HEK293 (cell line): ENCODE measurements around the gene KLC1.

ENCODE experiments used
- CTCF ChIA-PET: fragments of 350-600 bp; formaldehyde crosslinking; extraction: SDS; loops from one replicate; lab custom pipeline; 2021; ENCODE audit warnings: antibody characterized with exemption; lab: Yijun Ruan, JAX
- POLR2A ChIA-PET: fragments of 300-600 bp; formaldehyde crosslinking; extraction: SDS; loops from one replicate; lab custom pipeline; 2020; ENCODE audit warnings: antibody characterized with exemption, inconsistent platforms; lab: Yijun Ruan, JAX
- H3K27ac ChIP-seq: fragments of 200-500 bp; sonication (Bioruptor generic); 2 replicates; pipeline ENCODE4 v1.5.1; 2014; ENCODE audit warnings: low read depth, low read length, control low read depth, inconsistent platforms; ENCODE audit errors: extremely low read depth
- H3K36me3 ChIP-seq, 2 experiments: fragments of 200-500 bp in 1 of 2; sonication (Bioruptor generic) in 1 of 2; 1 replicate in 1 of 2; 2 replicates in 1 of 2; pipeline ENCODE4 v1.5.1; 2014 to 2017; ENCODE audit warnings: inconsistent platforms in 2 of 2, low read length in 2 of 2; ENCODE audit not compliant: control insufficient read depth in 2 of 2, insufficient read depth in 1 of 2
- H3K4me1 ChIP-seq: fragments of 200-500 bp; sonication (Bioruptor generic); 2 replicates; pipeline ENCODE4 v1.5.1; 2014; ENCODE audit warnings: mild to moderate bottlenecking, low read length, inconsistent platforms; ENCODE audit not compliant: control insufficient read depth, insufficient read depth
- H3K4me3 ChIP-seq: 2 replicates; pipeline ENCODE4 v1.5.1; 2011; ENCODE audit warnings: low read depth, mild to moderate bottlenecking, control low read depth, low read length, moderate library complexity
- H3K9me3 ChIP-seq: fragments of 200-500 bp; sonication (Bioruptor generic); 2 replicates; pipeline ENCODE4 v1.5.1; 2014; ENCODE audit warnings: low read depth, low read length, inconsistent platforms; ENCODE audit not compliant: control insufficient read depth, insufficient read depth
- GLI4 ChIP-seq: fragments of 450-650 bp; formaldehyde crosslinking; IDR thresholded peaks from 2 replicates; pipeline ENCODE4 v1.5.1; 2016; ENCODE audit warnings: missing biosample characterization, missing genetic modification characterization
- GLIS1 ChIP-seq: fragments of 450-650 bp; formaldehyde crosslinking; IDR thresholded peaks from 2 replicates; pipeline ENCODE4 v1.5.1; 2016; ENCODE audit warnings: missing biosample characterization, missing genetic modification characterization
- GLIS2 ChIP-seq: fragments of 450-650 bp; formaldehyde crosslinking; IDR thresholded peaks from 2 replicates; pipeline ENCODE4 v1.5.1; 2016; ENCODE audit warnings: missing biosample characterization, missing genetic modification characterization
- HOXA7 ChIP-seq: sonication (generic); formaldehyde crosslinking; IDR thresholded peaks from 2 replicates; pipeline ENCODE4 v1.8.1; 2022; ENCODE audit warnings: missing genetic modification reagents, borderline replicate concordance
- KLF1 ChIP-seq: fragments of 450-650 bp; formaldehyde crosslinking; IDR thresholded peaks from 2 replicates; pipeline ENCODE4 v1.5.1; 2016; ENCODE audit warnings: missing biosample characterization, missing genetic modification characterization
- RBAK ChIP-seq: fragments of 450-650 bp; formaldehyde crosslinking; IDR thresholded peaks from 2 replicates; pipeline ENCODE4 v1.5.1; 2016; ENCODE audit warnings: missing biosample characterization, missing genetic modification characterization
- SCRT1 ChIP-seq: fragments of 450-650 bp; formaldehyde crosslinking; IDR thresholded peaks from 2 replicates; pipeline ENCODE4 v1.5.1; 2016; ENCODE audit warnings: missing biosample characterization, missing genetic modification characterization, borderline replicate concordance
- SCRT2 ChIP-seq: fragments of 450-650 bp; formaldehyde crosslinking; IDR thresholded peaks from 2 replicates; pipeline ENCODE4 v1.5.1; 2016; ENCODE audit warnings: missing biosample characterization, missing genetic modification characterization
- ZBTB8A ChIP-seq: fragments of 450-650 bp; formaldehyde crosslinking; IDR thresholded peaks from 2 replicates; pipeline ENCODE4 v1.5.1; 2016; ENCODE audit warnings: missing biosample characterization, missing genetic modification characterization
- ZFP41 ChIP-seq: fragments of 450-650 bp; formaldehyde crosslinking; IDR thresholded peaks from 2 replicates; pipeline ENCODE4 v1.5.1; 2016; ENCODE audit warnings: missing biosample characterization, missing genetic modification characterization, borderline replicate concordance
- ZNF10 ChIP-seq: fragments of 450-650 bp; formaldehyde crosslinking; IDR thresholded peaks from 2 replicates; pipeline ENCODE4 v1.5.1; 2017; ENCODE audit warnings: missing biosample characterization, missing genetic modification characterization
- ZNF114 ChIP-seq: fragments of 450-650 bp; formaldehyde crosslinking; IDR thresholded peaks from 2 replicates; pipeline ENCODE4 v1.5.0; 2017; ENCODE audit warnings: missing biosample characterization, missing genetic modification characterization
- ZNF175 ChIP-seq: fragments of 450-650 bp; formaldehyde crosslinking; IDR thresholded peaks from 2 replicates; pipeline ENCODE4 v1.5.1; 2016; ENCODE audit warnings: missing biosample characterization, missing genetic modification characterization
- ZNF501 ChIP-seq: fragments of 450-650 bp; formaldehyde crosslinking; IDR thresholded peaks from 2 replicates; pipeline ENCODE4 v1.5.1; 2016; ENCODE audit warnings: missing biosample characterization, missing genetic modification characterization
- ZNF561 ChIP-seq: fragments of 450-650 bp; IDR thresholded peaks from 2 replicates; pipeline ENCODE4 v1.5.1; 2018; ENCODE audit warnings: missing biosample characterization, missing genetic modification characterization, borderline replicate concordance
- ZNF596 ChIP-seq: fragments of 450-650 bp; IDR thresholded peaks from 2 replicates; pipeline ENCODE4 v1.5.0; 2018; ENCODE audit warnings: missing biosample characterization, mild to moderate bottlenecking, missing genetic modification characterization, moderate library complexity
- ZNF610 ChIP-seq: fragments of 450-650 bp; formaldehyde crosslinking; IDR thresholded peaks from 2 replicates; pipeline ENCODE4 v1.5.1; 2016; ENCODE audit warnings: missing biosample characterization, missing genetic modification characterization, borderline replicate concordance
- ZNF658 ChIP-seq: fragments of 450-650 bp; formaldehyde crosslinking; IDR thresholded peaks from 2 replicates; pipeline ENCODE4; 2016; ENCODE audit warnings: missing biosample characterization, missing genetic modification characterization
- ZNF677 ChIP-seq: fragments of 450-650 bp; IDR thresholded peaks from 2 replicates; pipeline ENCODE4 v1.5.0; 2018; ENCODE audit warnings: missing biosample characterization, mild to moderate bottlenecking, missing genetic modification characterization, moderate library complexity
- TF ChIP-seq, protein P1 (sequence below): fragments of 450-650 bp; formaldehyde crosslinking; IDR thresholded peaks from 2 replicates; pipeline ENCODE4 v1.5.1; 2016; ENCODE audit warnings: missing biosample characterization, missing genetic modification characterization
- TF ChIP-seq, protein P2 (sequence below): fragments of 450-650 bp; formaldehyde crosslinking; IDR thresholded peaks from 2 replicates; pipeline ENCODE4 v1.5.1; 2016; ENCODE audit warnings: missing biosample characterization, missing genetic modification characterization
- TF ChIP-seq, protein P3 (sequence below): fragments of 450-650 bp; formaldehyde crosslinking; IDR thresholded peaks from 2 replicates; pipeline ENCODE4 v1.5.1; 2016; ENCODE audit warnings: missing biosample characterization, missing genetic modification characterization
- TF ChIP-seq, protein P4 (sequence below): fragments of 450-650 bp; formaldehyde crosslinking; IDR thresholded peaks from 2 replicates; pipeline ENCODE4 v1.5.1; 2017; ENCODE audit warnings: missing biosample characterization, missing genetic modification characterization

Gene KLC1

DNA sequence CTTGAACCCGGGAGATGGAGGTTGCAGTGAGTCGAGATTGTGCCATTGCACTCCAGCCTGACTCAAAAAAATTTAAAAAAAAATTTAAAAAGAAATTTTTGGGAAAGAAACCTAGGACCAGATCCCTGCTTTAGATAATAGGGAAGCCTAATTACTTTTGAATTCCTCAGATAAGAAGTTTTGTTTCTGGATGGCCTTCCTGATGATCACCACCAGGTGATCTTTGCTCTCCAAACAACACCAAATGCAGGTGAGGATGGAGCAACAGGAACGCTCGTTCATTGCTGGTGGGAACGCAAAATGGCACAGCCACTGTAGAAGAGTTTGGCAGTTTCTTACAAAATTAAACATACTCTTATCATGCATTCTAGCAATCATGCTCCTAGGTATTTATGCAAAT is 28.5 kb upstream of the KLC1 start:
- Histone ChIP-seq H3K4me1 (peaks cover 8% of the 10 kb centered on the region), H3K9me3 (no peaks in the 10 kb centered on the region), H3K36me3 (no peaks in the 10 kb centered on the region), H3K27ac (no peak overlapping the region), H3K4me3 (no peak overlapping the region)
- CTCF ChIA-PET = no interaction called here
- POLR2A ChIA-PET = no interaction called here
- no peak for TF ChIP-seq ZNF596
- no peak for TF ChIP-seq ZFP41
- TF ChIP-seq, protein P1, sequence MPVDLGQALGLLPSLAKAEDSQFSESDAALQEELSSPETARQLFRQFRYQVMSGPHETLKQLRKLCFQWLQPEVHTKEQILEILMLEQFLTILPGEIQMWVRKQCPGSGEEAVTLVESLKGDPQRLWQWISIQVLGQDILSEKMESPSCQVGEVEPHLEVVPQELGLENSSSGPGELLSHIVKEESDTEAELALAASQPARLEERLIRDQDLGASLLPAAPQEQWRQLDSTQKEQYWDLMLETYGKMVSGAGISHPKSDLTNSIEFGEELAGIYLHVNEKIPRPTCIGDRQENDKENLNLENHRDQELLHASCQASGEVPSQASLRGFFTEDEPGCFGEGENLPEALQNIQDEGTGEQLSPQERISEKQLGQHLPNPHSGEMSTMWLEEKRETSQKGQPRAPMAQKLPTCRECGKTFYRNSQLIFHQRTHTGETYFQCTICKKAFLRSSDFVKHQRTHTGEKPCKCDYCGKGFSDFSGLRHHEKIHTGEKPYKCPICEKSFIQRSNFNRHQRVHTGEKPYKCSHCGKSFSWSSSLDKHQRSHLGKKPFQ = no peak
- TF ChIP-seq ZNF501 (tag by site-specific recombination) = no peak

DNA sequence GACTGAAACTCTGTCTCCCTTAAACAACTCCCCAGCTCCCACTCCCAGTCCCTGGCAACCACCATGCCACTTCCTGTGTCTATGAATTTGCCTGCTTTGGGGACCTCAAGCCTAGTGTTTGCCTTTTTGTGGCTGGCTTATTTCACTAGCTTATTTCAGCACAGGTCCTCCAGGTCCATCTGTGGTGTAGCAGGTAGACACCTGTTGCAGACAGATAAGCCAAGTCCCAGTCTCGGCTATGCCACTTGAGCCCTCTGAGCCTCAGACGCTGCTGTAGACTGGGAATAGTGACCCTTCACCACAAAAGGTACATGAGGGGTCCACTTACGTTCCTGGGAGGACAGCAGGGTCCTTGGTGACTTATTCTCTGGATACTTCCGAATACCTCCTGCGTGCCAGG is 24.4 kb upstream of the KLC1 start:
- no peaks in the 10 kb centered on the region; the same call in 1 of the 2 replicates for H3K4me1 ChIP-seq
- H3K36me3 ChIP-seq = no peaks in the 10 kb centered on the region
- POLR2A ChIA-PET = no interaction called here
- H3K27ac ChIP-seq = no peak overlapping the region
- H3K4me3 ChIP-seq = no peak overlapping the region
- TF ChIP-seq ZNF610 (tag by site-specific recombination) = no peak
- TF ChIP-seq SCRT2 (tag by site-specific recombination) = peak; percentile 93
- no peak for TF ChIP-seq ZNF114 (tag by site-specific recombination)
- TF ChIP-seq SCRT1 (tag by site-specific recombination) = peak; percentile 83
- TF ChIP-seq, all 188 proteins: peak for 2
- CTCF ChIA-PET = no interaction called here
- no peaks in the 10 kb centered on the region for H3K9me3 ChIP-seq

DNA sequence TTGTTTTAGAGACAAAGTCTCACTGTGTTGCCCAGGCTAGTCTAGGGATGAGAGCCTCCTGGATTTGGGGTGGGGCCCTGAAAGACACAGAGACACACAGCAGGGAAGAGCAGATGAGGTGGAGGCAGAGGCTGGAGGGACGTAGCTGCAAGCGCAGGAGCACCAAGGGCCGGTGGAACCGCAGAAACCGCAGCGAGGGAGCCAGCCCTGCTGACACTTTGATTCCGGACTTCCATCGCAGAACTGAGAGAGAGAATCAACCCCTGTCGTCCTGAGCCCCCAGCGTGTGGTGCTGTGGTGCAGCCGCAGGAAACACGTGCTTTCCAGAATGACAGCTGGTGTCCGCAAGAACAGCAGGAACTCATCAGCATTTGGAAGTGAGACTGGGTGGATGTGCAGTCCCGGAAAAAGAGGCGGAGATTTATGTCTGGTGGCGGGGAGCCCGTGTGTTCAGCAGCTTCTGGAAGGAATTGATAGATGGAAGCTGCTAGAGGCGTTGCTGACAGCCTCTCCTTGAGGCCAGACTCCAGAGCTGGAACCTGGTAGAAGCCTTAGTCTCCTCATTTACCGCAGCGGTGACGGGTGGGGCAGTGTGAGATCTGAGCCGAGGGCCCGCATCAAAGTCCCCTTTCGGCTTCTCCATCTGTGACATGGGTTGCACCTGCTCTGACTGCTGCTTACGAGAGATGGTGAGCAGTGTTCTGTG is 21.9 kb upstream of the KLC1 start:
- POLR2A ChIA-PET = interaction anchor here (0.6 to 1.8 kb wide), 2 partner anchors 22 to 107 kb away, joined by 3 to 10 read pairs; partner anchors contain the start of gene KLC1
- CTCF ChIA-PET = interaction anchor here (0.7 kb wide), 2 partner anchors 31 to 1519 kb away, joined by 3 read pairs; no protein-coding TSS in a partner anchor
- no peaks in the 10 kb centered on the region; the same call in 1 of the 2 replicates for H3K4me1 ChIP-seq
- H3K4me3 ChIP-seq = 0 out of 2 replicates have a peak overlapping the region, but pooled peaks have one; percentile 2
- no peaks in the 10 kb centered on the region for H3K9me3 ChIP-seq
- no peaks in the 10 kb centered on the region for H3K36me3 ChIP-seq
- no peak overlapping the region for H3K27ac ChIP-seq
- peak; percentile 20; the same call in 1 of the 2 replicates for TF ChIP-seq GLIS2 (tag by site-specific recombination)
- 0 out of 2 replicates have a peak, but pooled peaks have one; percentile 10 for TF ChIP-seq KLF1 (tag by site-specific recombination)
- no peak for TF ChIP-seq ZNF175 (tag by site-specific recombination)
- TF ChIP-seq ZNF677 (tag by site-specific recombination) = peak; percentile 96
- no peak for TF ChIP-seq HOXA7 (CRISPR knock-in tag)
- TF ChIP-seq, protein P2, sequence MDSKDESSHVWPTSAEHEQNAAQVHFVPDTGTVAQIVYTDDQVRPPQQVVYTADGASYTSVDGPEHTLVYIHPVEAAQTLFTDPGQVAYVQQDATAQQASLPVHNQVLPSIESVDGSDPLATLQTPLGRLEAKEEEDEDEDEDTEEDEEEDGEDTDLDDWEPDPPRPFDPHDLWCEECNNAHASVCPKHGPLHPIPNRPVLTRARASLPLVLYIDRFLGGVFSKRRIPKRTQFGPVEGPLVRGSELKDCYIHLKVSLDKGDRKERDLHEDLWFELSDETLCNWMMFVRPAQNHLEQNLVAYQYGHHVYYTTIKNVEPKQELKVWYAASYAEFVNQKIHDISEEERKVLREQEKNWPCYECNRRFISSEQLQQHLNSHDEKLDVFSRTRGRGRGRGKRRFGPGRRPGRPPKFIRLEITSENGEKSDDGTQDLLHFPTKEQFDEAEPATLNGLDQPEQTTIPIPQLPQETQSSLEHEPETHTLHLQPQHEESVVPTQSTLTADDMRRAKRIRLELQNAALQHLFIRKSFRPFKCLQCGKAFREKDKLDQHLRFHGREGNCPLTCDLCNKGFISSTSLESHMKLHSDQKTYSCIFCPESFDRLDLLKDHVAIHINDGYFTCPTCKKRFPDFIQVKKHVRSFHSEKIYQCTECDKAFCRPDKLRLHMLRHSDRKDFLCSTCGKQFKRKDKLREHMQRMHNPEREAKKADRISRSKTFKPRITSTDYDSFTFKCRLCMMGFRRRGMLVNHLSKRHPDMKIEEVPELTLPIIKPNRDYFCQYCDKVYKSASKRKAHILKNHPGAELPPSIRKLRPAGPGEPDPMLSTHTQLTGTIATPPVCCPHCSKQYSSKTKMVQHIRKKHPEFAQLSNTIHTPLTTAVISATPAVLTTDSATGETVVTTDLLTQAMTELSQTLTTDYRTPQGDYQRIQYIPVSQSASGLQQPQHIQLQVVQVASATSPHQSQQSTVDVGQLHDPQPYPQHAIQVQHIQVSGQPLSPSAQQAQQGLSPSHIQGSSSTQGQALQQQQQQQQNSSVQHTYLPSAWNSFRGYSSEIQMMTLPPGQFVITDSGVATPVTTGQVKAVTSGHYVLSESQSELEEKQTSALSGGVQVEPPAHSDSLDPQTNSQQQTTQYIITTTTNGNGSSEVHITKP (tag by site-specific recombination) = peak; percentile 69
- TF ChIP-seq, protein P3, sequence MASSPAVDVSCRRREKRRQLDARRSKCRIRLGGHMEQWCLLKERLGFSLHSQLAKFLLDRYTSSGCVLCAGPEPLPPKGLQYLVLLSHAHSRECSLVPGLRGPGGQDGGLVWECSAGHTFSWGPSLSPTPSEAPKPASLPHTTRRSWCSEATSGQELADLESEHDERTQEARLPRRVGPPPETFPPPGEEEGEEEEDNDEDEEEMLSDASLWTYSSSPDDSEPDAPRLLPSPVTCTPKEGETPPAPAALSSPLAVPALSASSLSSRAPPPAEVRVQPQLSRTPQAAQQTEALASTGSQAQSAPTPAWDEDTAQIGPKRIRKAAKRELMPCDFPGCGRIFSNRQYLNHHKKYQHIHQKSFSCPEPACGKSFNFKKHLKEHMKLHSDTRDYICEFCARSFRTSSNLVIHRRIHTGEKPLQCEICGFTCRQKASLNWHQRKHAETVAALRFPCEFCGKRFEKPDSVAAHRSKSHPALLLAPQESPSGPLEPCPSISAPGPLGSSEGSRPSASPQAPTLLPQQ (tag by site-specific recombination) = peak; percentile 55; the same call in 1 of the 2 replicates
- no peak for TF ChIP-seq ZBTB8A (tag by site-specific recombination)
- no peak for TF ChIP-seq GLI4 (tag by site-specific recombination)
- no peak for TF ChIP-seq ZNF658
- TF ChIP-seq, protein P4, sequence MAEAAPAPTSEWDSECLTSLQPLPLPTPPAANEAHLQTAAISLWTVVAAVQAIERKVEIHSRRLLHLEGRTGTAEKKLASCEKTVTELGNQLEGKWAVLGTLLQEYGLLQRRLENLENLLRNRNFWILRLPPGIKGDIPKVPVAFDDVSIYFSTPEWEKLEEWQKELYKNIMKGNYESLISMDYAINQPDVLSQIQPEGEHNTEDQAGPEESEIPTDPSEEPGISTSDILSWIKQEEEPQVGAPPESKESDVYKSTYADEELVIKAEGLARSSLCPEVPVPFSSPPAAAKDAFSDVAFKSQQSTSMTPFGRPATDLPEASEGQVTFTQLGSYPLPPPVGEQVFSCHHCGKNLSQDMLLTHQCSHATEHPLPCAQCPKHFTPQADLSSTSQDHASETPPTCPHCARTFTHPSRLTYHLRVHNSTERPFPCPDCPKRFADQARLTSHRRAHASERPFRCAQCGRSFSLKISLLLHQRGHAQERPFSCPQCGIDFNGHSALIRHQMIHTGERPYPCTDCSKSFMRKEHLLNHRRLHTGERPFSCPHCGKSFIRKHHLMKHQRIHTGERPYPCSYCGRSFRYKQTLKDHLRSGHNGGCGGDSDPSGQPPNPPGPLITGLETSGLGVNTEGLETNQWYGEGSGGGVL (tag by site-specific recombination) = no peak
- TF ChIP-seq RBAK = no peak
- TF ChIP-seq GLIS1 (tag by site-specific recombination) = peak; percentile 57
- TF ChIP-seq ZNF10 (tag by site-specific recombination) = peak; percentile 63; the same call in 1 of the 2 replicates
- peak; percentile 40; the same call in 1 of the 2 replicates for TF ChIP-seq ZNF561 (tag by site-specific recombination)
